Ishikawa (cell line): ENCODE results near the gene FGF10.

Experiments used
- EGR1 ChIP-seq: IDR thresholded peaks from 2 replicates; pipeline ENCODE4 v1.6.1; 2012
- EP300 ChIP-seq: IDR thresholded peaks from 2 replicates; pipeline ENCODE4 v1.6.1; 2012; ENCODE audit warnings: borderline replicate concordance
- MAX ChIP-seq: IDR thresholded peaks from 2 replicates; pipeline ENCODE4 v1.6.1; 2012
- NFIC ChIP-seq: IDR thresholded peaks from 2 replicates; pipeline ENCODE4 v1.6.1; 2012
- TAF1 ChIP-seq: IDR thresholded peaks from 2 replicates; pipeline ENCODE4 v1.6.1; 2012; ENCODE audit warnings: low read depth, mild to moderate bottlenecking
- TEAD4 ChIP-seq: IDR thresholded peaks from 2 replicates; pipeline ENCODE4 v1.6.1; 2012
- USF1 ChIP-seq: IDR thresholded peaks from 2 replicates; pipeline ENCODE4 v1.6.1; 2012
- ZBTB7A ChIP-seq: IDR thresholded peaks from 2 replicates; pipeline ENCODE4 v1.6.1; 2012; ENCODE audit warnings: low read depth

- TF ChIP-seq EP300 = no peak
- no peak for TF ChIP-seq USF1
- no peak for TF ChIP-seq TAF1
- TF ChIP-seq MAX = no peak
- TF ChIP-seq ZBTB7A = no peak
- no peak for TF ChIP-seq EGR1
- TF ChIP-seq NFIC = no peak
- TF ChIP-seq TEAD4 = no peak
Observed at GRCh38 chr5:44367203-44367602, 22.0 kb downstream of the FGF10 start.
